Vagina (tissue), 2 donors: Measurements from ENCODE around the gene DEAF1.

Source experiments
- CTCF ChIP-seq, 3 experiments: fragments of 450-650 bp in 2 of 3; fragments of 200-600 bp in 1 of 3; sonication (generic) in 1 of 3; IDR thresholded peaks; one replicate each; pipeline ENCODE4 v1.5.1; 2017 to 2019; ENCODE audit warnings: antibody characterized with exemption in 3 of 3, mild to moderate bottlenecking in 2 of 3, moderate library complexity in 2 of 3
- POLR2AphosphoS5 ChIP-seq, 2 donors: sonication (generic); formaldehyde crosslinking; IDR thresholded peaks; one replicate each; pipeline ENCODE4 v1.9.0; 2017; ENCODE audit warnings: antibody characterized with exemption in 2 of 2, mild to moderate bottlenecking in 2 of 2, low read depth in 1 of 2; ENCODE audit not compliant: insufficient read depth in 1 of 2

GRCh38 chr11:629237-629583, 65.8 kb downstream of the DEAF1 start:
- TF ChIP-seq CTCF (IDR thresholded peaks at IDR 0.05), result no peak
- no peak for TF ChIP-seq POLR2AphosphoS5 (IDR thresholded peaks at IDR 0.05; ENCODE audit: insufficient read depth in 1 of 2, low read depth in 1 of 2)
